A549 (cell line): Measurements from ENCODE around the gene RPP30. TPM values are rescaled to one million over a fixed set of nuclear protein-coding genes. Genes with fewer than 3 reads are reported as not detected.

ENCODE experiments used
- ATAC-seq, 2 experiments: fragments of 200-7000 bp in 1 of 2; fragments of >200 bp in 1 of 2; cut with Nextera tagmentation in 1 of 2; cut with Tn5 transposase in 1 of 2; 3 replicates each; pipeline versions ENCODE4 v1.8.0 to v1.9.1; 2018 to 2020; ENCODE audit warnings: mild to moderate bottlenecking in 1 of 2, moderate library complexity in 1 of 2
- CTCF ChIA-PET: fragments of 300-600 bp; sonication (Branson Sonifier 250); formaldehyde crosslinking; extraction: SDS; loops from one replicate; lab custom pipeline; 2021; ENCODE audit warnings: antibody characterized with exemption, inconsistent platforms; lab: Yijun Ruan, JAX
- POLR2A ChIA-PET: fragments of 350-600 bp; formaldehyde crosslinking; extraction: SDS; loops from one replicate; lab custom pipeline; 2021; ENCODE audit warnings: antibody characterized with exemption, inconsistent platforms; lab: Yijun Ruan, JAX
- DNase-seq, 2 experiments: peaks; one replicate each; pipeline versions ENCODE4 v3.0.0 to v3.0.0-alpha.2; 2011 to 2016; ENCODE audit warnings: low read depth in 1 of 2, low spot score in 1 of 2
- FAIRE-seq: peaks from 2 replicates; lab custom pipeline; 2011; peaks lifted over from hg19 to GRCh38; lab: Jason Lieb, UNC
- H3K27ac ChIP-seq, 2 experiments: fragments of >200 bp; sonication (Bioruptor Twin); formaldehyde crosslinking; 3 replicates each; pipeline ENCODE4 v1.5.1; 2016 to 2017
- H3K4me1 ChIP-seq: fragments of >200 bp; sonication (Bioruptor Twin); formaldehyde crosslinking; 3 replicates; pipeline ENCODE4 v1.6.1; 2016
- H3K4me2 ChIP-seq: fragments of >200 bp; sonication (Bioruptor Twin); formaldehyde crosslinking; 3 replicates; pipeline ENCODE4 v1.6.1; 2016
- H3K4me3 ChIP-seq: fragments of >200 bp; sonication (Bioruptor Twin); formaldehyde crosslinking; 3 replicates; pipeline ENCODE4 v1.5.1; 2016
- H3K9me3 ChIP-seq: fragments of >200 bp; sonication (Bioruptor Twin); formaldehyde crosslinking; 3 replicates; pipeline ENCODE4 v1.6.1; 2016
- BCL3 ChIP-seq: fragments of >200 bp; sonication (Bioruptor Twin); formaldehyde crosslinking; IDR thresholded peaks from 3 replicates; pipeline ENCODE4 v1.6.1; 2016
- CBX2 ChIP-seq: fragments of 200-600 bp; sonication (generic); IDR thresholded peaks from 2 replicates; pipeline ENCODE4 v1.6.1; 2016; ENCODE audit warnings: low read depth, mild to moderate bottlenecking, borderline replicate concordance
- CBX8 ChIP-seq: fragments of 200-600 bp; sonication (generic); IDR thresholded peaks from 2 replicates; pipeline ENCODE4 v1.6.1; 2016
- CEBPB ChIP-seq, 2 experiments: fragments of >200 bp in 1 of 2; sonication (Bioruptor Twin) in 1 of 2; formaldehyde crosslinking in 1 of 2; IDR thresholded peaks; 2 replicates each; pipeline ENCODE4 v1.6.1; 2012 to 2016
- CHD2 ChIP-seq: fragments of 150-350 bp; IDR thresholded peaks from 2 replicates; pipeline ENCODE4 v1.6.1; 2014; ENCODE audit warnings: low read length; ENCODE audit not compliant: partially characterized antibody
- CHD4 ChIP-seq: fragments of 200-600 bp; sonication (generic); IDR thresholded peaks from 2 replicates; pipeline ENCODE4 v1.6.1; 2016; ENCODE audit warnings: antibody characterized with exemption, mild to moderate bottlenecking, borderline replicate concordance
- E2F6 ChIP-seq: IDR thresholded peaks from 2 replicates; pipeline ENCODE4 v1.6.1; 2012; ENCODE audit warnings: low read depth, borderline replicate concordance
- EHMT2 ChIP-seq: fragments of 200-600 bp; sonication (generic); IDR thresholded peaks from 2 replicates; pipeline ENCODE4 v1.6.1; 2016; ENCODE audit warnings: antibody characterized with exemption, low read depth, mild to moderate bottlenecking, moderate library complexity
- FOSB ChIP-seq: fragments of 250-450 bp; sonication (Bioruptor Pico); IDR thresholded peaks from 2 replicates; pipeline ENCODE4 v1.5.0; 2020; ENCODE audit warnings: mild to moderate bottlenecking, moderate library complexity
- HES2 ChIP-seq: fragments of >200 bp; sonication (Bioruptor Twin); formaldehyde crosslinking; IDR thresholded peaks from 2 replicates; pipeline ENCODE4 v1.6.1; 2016
- HOXB5 ChIP-seq: fragments of 250-450 bp; sonication (Bioruptor Pico); IDR thresholded peaks from 2 replicates; pipeline ENCODE4 v1.5.0; 2020; ENCODE audit warnings: mild to moderate bottlenecking, moderate library complexity
- JUN ChIP-seq, 2 experiments: fragments of >200 bp; sonication (Bioruptor Twin); formaldehyde crosslinking; IDR thresholded peaks; 2 replicates in 1 of 2; 3 replicates in 1 of 2; pipeline ENCODE4 v1.6.1; 2016 to 2017
- JUNB ChIP-seq: fragments of >200 bp; sonication (Bioruptor Twin); formaldehyde crosslinking; IDR thresholded peaks from 2 replicates; pipeline ENCODE4 v1.6.1; 2016
- MAFK ChIP-seq: fragments of 450-650 bp; IDR thresholded peaks from 2 replicates; pipeline ENCODE4 v1.6.1; 2014; ENCODE audit not compliant: partially characterized antibody
- MAX ChIP-seq: IDR thresholded peaks from 2 replicates; pipeline ENCODE4 v1.6.1; 2012
- NFE2L2 ChIP-seq: fragments of 150-350 bp; conservative IDR thresholded peaks from 2 replicates; pipeline ENCODE4 v1.6.1; 2014; ENCODE audit warnings: low read length
- NPAS2 ChIP-seq: fragments of 250-450 bp; sonication (Bioruptor Pico); IDR thresholded peaks from 2 replicates; pipeline ENCODE4 v1.8.0; 2022; ENCODE audit warnings: mild to moderate bottlenecking, moderate library complexity, borderline replicate concordance
- PBX3 ChIP-seq: IDR thresholded peaks from 2 replicates; pipeline ENCODE4 v1.6.1; 2012
- REST ChIP-seq: fragments of 200-600 bp; sonication (generic); IDR thresholded peaks from 2 replicates; pipeline ENCODE4 v1.6.1; 2016; ENCODE audit warnings: antibody characterized with exemption, mild to moderate bottlenecking, moderate library complexity
- RNF2 ChIP-seq: fragments of 200-600 bp; sonication (generic); IDR thresholded peaks from 2 replicates; pipeline ENCODE4 v1.6.1; 2016; ENCODE audit warnings: low read depth, mild to moderate bottlenecking, antibody characterized with exemption, moderate library complexity, borderline replicate concordance
- TFCP2L1 ChIP-seq: fragments of 250-450 bp; sonication (Bioruptor Pico); IDR thresholded peaks from 2 replicates; pipeline ENCODE4 v1.5.0; 2021; ENCODE audit warnings: mild to moderate bottlenecking
- TP53 ChIP-seq: fragments of 250-450 bp; sonication (Bioruptor Pico); IDR thresholded peaks from 2 replicates; pipeline ENCODE4 v1.5.0; 2021; ENCODE audit warnings: mild to moderate bottlenecking, moderate library complexity
- ZFP36 ChIP-seq: fragments of 450-650 bp; IDR thresholded peaks from 2 replicates; pipeline ENCODE4 v1.6.1; 2014; ENCODE audit warnings: borderline replicate concordance; ENCODE audit not compliant: partially characterized antibody
- WGBS: methylation state at CpG from one replicate; pipeline ENCODE4 v1.1.6; 2017; ENCODE audit errors: missing lambda C conversion rate; 5-methylcytosine and 5-hydroxymethylcytosine counted together
- polyA plus RNA-seq, 4 experiments: library from polyadenylated mRNA; depleted of rRNA in 3 of 4; stranded (reverse); fragments of >200 nt; fragmentation: RNase III in 1 of 4; extraction: RNeasy Plus Mini Kit Qiagen cat#74134 plus additional on column Dnase treatment in 1 of 4; gene quantifications; 2 replicates in 3 of 4; 3 replicates in 1 of 4; pipeline ENCODE4 v1.2.3, GENCODE V29; 2011 to 2017

RPP30 gene
- polyA plus RNA-seq, 2 of the 4 experiments (the other 2 are of a cell fraction): 54.3 to 70.9 TPM

GRCh38 chr10:90917968-90918318, 46.2 kb downstream of the RPP30 start:
- ATAC-seq (no peak), FAIRE-seq (no peak), DNase-seq (no peak)
- Histone ChIP-seq H3K4me3 (no peak overlapping the region), H3K4me1 (peaks cover 38% of the 10 kb centered on the region), H3K9me3 (no peaks in the 10 kb centered on the region), H3K4me2 (peak overlapping the region; percentile 83; the same call in 1 of the 3 replicates), H3K27ac (no peak overlapping the region)
- WGBS: 90% methylated on average over 3 of the region's 3 CpGs
- CTCF ChIA-PET: interaction anchor here (1.3 to 1.9 kb wide), 3 partner anchors 89 to 334 kb away, joined by 3 to 8 read pairs (median 7); no protein-coding TSS in a partner anchor
- POLR2A ChIA-PET: no interaction called here
- peak; percentile 37 for TF ChIP-seq MAFK
- no peak for TF ChIP-seq HOXB5
- no peak for TF ChIP-seq ZFP36

GRCh38 chr10:90919683-90920574, 48.2 kb downstream of the RPP30 start:
- FAIRE-seq (peak; percentile 65), ATAC-seq (peak in 1 of 2 experiments; percentile 39; a peak in 3 of 6 replicates)

GRCh38 chr10:90920986-90921666, 49.4 kb downstream of the RPP30 start, which contains the start of gene ANKRD1:
TSS of gene ANKRD1 (minus strand) at chr10:90921087. CDS start at chr10:90921027, 60 bp downstream.
- peak; percentile 83 to 95 for DNase-seq
- POLR2A ChIA-PET: interaction anchor here (0.5 to 1.6 kb wide), 2 partner anchors 10 to 48 kb away, joined by 4 to 10 read pairs; no protein-coding TSS in a partner anchor
- peak within 1 kb of the TSS; percentile 83 for H3K4me2 ChIP-seq
- FAIRE-seq: peak; percentile 97
- peaks cover 35% of the 10 kb centered on the region for H3K4me1 ChIP-seq
- H3K9me3 ChIP-seq: no peaks in the 10 kb centered on the region
- H3K4me3 ChIP-seq: peak within 1 kb of the TSS; percentile 37
- H3K27ac ChIP-seq: peak within 1 kb of the TSS; percentile 80 to 85
- CTCF ChIA-PET: interaction anchor here (0.9 to 2.1 kb wide), 6 partner anchors 10 to 331 kb away, joined by 3 to 19 read pairs (median 4); no protein-coding TSS in a partner anchor
- WGBS: 3% methylated on average over 5 of the region's 5 CpGs
- ATAC-seq: peak; percentile 96 to 99
- no peak for TF ChIP-seq NPAS2
- TF ChIP-seq CBX2: no peak
- TF ChIP-seq NFE2L2: peak; percentile 78
- no peak for TF ChIP-seq REST
- peak; percentile 89 to 97 for TF ChIP-seq CEBPB (IDR thresholded peaks at IDR 0.05)
- TF ChIP-seq EHMT2: no peak
- no peak for TF ChIP-seq RNF2
- peak; percentile 70 for TF ChIP-seq HES2
- no peak for TF ChIP-seq CBX8
- TF ChIP-seq MAFK: peak; percentile 87
- TF ChIP-seq TFCP2L1 (CRISPR knock-in tag): no peak
- TF ChIP-seq BCL3: peak; percentile 90
- no peak for TF ChIP-seq CHD4
- peak; percentile 77 for TF ChIP-seq MAX
- TF ChIP-seq PBX3: peak; percentile 90
- TF ChIP-seq FOSB: no peak
- no peak for TF ChIP-seq E2F6
- TF ChIP-seq CHD2: no peak
- peak; percentile 96 for TF ChIP-seq JUNB
- TF ChIP-seq JUN (IDR thresholded peaks at IDR 0.05): peak; percentile 92

More at GRCh38 chr10:90919683-90920574, 48.2 kb downstream of the RPP30 start:
- WGBS: 54% methylated on average over 8 of the region's 8 CpGs
- Histone ChIP-seq H3K4me3 (peak overlapping the region; percentile 37), H3K9me3 (no peaks in the 10 kb centered on the region), H3K27ac (peak overlapping the region; percentile 80 to 85), H3K4me2 (peak overlapping the region; percentile 83), H3K4me1 (peaks cover 37% of the 10 kb centered on the region)
- no peak for DNase-seq
- POLR2A ChIA-PET: interaction anchor here (1.6 kb wide), 1 partner anchor 11 kb away, joined by 10 read pairs; no protein-coding TSS in a partner anchor
- CTCF ChIA-PET: interaction anchor here (1.1 to 2.1 kb wide), 4 partner anchors 9 to 332 kb away, joined by 3 to 19 read pairs (median 5); no protein-coding TSS in a partner anchor
- no peak for TF ChIP-seq NFE2L2
- peak; percentile 26; the same call in 1 of the 2 replicates for TF ChIP-seq TP53 (CRISPR knock-in tag)
